RCC 7860 (cell line): ENCODE measurements around the gene MAN1B1.
A peak's percentile ranks its signal among the peaks of the same experiment; 100 is the strongest.

Source experiments
- DNase-seq: peaks from one replicate; pipeline ENCODE4 v3.0.0-alpha.2; 2015; ENCODE audit warnings: low spot score
- FAIRE-seq: peaks from 2 replicates; lab custom pipeline; 2012; peaks lifted over from hg19 to GRCh38; lab: Jason Lieb, UNC

MAN1B1 gene

DNA sequence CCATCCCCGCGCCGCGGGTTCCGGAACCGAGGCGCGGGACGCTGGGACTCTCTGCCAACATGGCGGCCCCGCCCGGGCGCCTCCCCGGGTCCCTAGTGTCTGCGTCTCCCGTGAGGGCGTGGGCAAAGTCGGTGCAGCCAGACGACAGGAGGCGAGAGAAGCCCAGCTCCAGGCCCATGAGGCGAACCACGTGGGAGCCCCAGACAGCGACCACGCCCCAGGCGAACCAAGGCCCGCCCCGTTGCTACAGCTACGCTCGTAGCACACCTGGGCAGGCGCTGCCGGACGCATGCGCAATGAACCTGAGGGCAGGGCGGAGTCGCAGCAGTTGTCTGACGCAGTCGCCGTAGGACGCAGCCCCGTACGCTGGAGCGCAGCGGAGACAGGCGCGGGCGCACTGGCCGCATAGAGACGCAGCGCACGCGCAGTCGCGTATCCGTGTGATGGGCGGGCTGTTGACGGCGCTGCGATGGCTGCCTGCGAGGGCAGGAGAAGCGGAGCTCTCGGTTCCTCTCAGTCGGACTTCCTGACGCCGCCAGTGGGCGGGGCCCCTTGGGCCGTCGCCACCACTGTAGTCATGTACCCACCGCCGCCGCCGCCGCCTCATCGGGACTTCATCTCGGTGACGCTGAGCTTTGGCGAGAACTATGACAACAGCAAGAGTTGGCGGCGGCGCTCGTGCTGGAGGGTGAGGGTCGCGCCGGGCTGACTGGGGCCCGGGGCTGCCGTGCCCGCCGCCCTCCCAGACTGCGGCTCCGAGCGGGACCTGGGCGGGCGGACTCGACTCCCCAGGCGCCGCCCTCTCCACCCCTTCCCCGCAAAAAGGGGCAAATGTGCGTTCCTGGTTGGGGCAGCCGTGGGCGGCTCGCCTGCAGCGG is at the start of gene MAN1B1:
Gene MAN1B1, plus strand, starts transcription at position 455 of the 878 bp plus-strand sequence. Its CDS starts 15 bp downstream, at position 470.
- peak; percentile 100 for DNase-seq
- peak; percentile 84 for FAIRE-seq

DNA sequence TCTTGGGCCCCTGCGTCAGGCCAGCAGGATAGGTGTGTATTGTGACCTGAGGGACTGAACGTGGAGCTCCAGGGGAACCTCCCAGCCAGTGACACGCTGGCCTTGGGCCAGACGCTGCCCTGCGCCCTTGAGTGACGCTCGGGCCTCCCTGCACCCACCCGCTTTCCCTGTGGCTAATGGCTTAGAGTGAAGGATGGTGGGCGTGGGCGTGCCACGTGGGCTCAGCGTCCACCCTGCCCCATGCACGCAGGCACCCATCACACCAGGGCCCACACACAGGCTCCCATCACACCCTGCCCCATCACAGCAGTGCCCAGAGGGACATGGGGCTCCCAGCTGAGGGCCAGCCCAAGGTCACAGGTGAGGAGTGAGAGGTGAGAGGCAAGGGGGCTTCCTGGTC is 49.8 kb upstream of the MAN1B1 start:
- FAIRE-seq (no peak), DNase-seq (no peak)

DNA sequence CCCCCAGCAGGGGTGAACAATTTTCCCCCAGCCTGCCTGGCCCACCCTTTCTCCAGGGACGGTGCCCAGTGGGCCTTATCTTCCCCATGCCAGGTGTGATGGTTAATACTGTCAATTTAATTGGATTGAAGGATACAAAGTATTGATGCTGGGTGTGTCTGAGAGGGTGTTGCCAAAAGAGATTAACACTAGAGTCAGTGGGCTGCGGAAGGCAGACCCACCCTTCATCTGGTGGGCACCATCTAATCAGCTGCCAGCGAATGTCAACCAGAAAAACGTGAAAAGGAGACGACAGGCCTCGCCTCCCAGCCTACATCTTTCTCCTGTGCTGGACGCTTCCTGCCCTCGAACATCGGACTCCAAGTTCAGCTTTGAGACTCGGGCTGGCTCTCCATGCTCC is 49.3 kb upstream of the MAN1B1 start:
- FAIRE-seq: no peak
- DNase-seq: no peak

DNA sequence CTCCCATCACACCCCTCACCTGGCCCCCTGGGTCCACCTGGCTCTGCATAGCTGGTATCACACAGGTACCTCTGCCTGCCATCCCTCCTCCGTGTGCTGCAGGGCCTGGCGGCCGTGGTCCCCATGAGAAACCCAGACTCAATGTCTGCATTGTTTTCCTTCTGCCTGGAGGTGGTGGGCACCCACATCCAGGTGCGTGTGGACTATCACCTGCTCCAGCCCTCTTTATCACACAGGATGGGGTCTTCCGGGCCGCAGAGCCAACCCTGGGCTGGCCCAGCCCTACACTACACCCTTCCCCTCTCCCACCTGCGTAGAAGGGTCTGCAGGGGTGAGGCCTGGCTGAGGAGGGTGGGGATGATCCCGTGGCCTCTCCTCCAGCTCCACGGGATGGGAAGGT is 47.9 kb upstream of the MAN1B1 start:
- FAIRE-seq: no peak
- DNase-seq: no peak

DNA sequence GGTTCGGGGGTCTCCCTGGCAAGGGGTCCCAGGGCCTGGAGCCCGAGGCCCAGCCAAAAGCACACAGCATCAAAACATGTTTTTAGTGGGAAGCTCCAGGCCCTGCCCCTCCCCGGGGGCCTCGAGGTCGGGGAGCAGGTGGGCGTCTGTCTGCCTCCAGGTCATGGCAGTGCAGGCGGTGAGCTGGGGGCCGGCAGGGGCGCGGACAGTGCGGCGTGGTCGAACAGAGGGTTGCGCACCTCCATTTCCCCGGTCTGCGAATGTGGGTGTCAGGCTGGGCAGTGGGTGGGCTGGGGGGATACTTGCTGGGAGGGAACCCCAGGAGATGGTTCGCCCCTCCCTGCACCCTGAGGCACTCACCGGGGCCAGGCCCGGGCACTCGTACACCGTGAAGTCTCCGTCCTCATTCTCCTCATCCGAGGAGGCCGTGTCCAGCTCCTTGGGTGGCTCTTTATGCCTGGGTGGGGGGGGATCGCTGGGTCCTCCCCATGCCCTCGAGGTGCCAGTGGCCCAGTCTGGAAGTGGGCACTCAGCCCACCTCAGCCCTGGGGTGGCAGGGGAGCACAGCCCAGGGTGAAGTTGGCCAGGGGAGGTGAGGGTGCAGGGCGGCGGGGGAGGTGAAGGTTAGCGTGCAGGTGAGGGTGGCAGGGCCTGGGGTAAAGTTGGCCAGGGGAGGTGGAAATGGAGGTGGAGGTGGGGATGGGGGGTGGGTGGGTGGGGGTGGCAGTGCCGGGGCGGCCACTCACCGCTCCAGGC is 47.0 kb upstream of the MAN1B1 start:
- DNase-seq (no peak), FAIRE-seq (no peak)

DNA sequence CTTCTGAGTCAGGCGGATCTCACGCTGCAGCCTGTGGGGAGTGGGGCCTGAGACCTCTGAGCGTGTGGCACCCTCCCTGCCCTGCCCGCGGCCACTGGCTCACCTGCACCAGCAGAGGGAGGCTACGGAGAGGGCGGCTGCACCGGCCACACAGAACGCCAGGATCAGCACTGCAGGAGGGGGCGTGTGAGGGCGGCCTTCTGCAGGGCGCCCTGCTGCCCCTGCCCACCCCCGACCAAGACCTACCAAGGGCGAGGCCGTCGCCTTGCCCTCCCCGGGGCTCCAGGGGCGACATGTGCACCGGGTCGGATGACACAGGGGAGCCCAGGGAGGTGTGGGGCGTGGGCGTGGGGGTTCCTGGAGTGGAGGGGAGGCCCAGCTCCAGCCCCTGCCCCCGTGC is 46.2 kb upstream of the MAN1B1 start:
- DNase-seq (no peak), FAIRE-seq (no peak)

DNA sequence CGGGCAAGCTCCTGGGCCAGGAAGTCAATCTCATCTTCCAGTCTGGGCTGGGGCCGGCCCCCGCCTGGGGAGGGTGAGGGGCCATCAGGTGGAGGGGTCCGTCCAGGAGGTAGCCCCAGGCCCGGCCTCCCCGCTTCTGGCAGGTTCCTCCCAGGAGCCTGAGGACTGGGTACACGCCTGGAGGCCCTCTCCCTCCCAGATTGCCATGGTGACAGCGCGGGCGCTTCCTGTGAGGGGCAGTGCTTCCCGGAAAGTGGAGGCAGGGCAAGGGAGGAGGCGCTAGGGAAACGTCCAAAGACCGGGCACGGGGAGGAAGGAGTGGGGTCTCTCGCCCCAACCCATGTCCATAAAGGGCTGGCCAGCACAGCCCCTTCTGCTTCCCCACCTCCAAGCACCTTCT is 45.7 kb upstream of the MAN1B1 start:
- no peak for FAIRE-seq
- DNase-seq: no peak

DNA sequence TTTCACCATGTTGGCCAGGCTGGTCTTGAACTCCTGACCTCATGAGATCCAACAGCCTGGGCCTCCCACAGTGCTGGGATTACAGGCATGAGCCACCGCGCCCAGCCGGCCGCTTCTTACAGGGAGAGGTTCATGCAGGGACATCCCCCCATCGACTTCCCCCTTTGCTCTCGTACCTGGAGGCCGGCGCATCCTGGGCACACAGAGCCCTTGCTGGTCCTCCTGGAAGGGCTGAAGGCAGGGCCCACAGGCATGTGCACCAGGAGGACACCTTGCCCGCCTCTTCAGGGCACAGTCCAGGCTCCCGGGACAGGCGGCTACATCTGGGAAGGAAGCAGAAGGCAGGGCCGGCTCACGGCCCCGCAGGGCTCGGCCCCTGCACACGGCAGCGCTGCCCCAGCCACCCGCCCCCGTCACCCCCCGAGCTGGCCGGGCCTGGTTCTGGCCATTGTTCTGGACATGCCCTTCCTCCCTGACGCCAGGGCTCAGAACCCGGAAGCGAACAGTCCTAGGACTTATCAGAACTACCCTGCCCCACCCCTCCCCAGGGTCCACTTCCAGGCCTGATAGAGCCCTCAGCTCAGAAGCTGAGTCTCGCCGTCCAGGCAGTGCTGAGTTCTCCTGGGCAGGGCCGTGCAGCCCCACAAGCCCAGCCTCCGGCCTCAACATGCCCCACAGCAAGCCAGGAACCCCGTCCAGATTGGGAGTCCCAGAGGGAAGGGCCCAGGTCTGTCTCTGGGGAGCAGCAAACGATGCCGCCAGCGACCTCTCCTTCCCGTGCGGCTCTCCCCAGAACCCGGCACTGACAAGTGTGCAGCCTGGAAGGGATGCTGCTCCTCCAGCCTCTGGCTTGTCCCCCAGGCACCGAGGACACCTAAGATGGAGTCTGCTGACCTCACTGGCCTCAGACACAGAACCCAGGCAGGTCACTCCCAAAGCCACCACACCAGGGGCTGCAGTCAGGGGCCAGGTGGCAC is 43.7 kb upstream of the MAN1B1 start:
- FAIRE-seq: no peak

DNA sequence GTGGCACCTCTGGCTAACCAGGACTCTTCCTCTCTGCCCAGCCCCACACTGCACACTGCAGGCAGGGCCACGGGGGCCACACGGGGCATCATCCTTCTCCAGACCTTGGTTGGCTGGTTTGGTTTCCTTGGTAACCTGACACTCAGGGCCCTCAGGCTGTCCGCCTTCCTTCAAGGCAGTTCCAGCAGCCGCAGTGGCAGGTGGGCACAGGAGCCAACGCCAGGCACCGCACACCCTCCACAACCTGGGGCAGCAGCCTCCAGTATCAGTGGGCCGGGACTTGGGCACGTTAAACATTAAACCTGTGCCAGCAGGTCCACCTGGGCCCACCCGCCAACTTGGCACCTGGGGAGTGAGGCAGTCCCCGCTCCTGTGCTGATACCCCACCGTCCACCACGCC is 42.7 kb upstream of the MAN1B1 start:
- FAIRE-seq: no peak
- DNase-seq: no peak

More for the DNA sequence above, 43.7 kb upstream of the MAN1B1 start:
- no peak for DNase-seq

DNA sequence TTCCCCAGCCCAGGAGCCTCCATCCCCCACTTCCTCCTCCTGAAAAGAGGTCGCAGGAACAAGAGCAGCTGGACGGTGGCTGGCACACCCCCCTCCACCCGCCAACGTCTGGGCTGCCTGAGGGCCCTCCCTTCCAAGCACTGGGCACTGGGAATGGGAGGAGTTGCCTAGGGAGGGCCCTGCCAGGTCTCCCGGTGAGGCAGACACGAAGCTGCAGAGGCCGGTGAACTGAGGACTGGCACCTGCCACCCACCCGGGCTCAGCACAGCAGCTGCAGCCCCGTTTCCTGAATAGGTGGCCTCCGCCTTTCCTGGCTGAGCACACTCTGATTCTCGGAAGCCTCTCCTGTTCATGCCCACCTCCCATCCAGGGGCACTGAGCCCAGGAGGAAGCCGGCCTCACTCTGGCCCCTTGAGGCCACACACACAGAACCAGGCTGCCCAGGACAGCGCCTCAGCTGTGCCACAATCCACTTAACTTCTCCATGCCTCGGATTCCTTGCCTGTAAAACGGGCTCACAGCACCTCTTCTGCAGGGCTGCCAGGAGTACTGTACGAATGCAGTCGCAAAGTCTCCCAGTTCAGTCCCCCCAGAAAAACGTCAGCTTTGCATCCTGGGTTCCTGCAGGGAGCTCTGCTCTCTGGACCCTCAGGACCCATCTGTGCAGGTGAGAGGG is 42.1 kb upstream of the MAN1B1 start:
- peak; percentile 49 for DNase-seq
- no peak for FAIRE-seq

DNA sequence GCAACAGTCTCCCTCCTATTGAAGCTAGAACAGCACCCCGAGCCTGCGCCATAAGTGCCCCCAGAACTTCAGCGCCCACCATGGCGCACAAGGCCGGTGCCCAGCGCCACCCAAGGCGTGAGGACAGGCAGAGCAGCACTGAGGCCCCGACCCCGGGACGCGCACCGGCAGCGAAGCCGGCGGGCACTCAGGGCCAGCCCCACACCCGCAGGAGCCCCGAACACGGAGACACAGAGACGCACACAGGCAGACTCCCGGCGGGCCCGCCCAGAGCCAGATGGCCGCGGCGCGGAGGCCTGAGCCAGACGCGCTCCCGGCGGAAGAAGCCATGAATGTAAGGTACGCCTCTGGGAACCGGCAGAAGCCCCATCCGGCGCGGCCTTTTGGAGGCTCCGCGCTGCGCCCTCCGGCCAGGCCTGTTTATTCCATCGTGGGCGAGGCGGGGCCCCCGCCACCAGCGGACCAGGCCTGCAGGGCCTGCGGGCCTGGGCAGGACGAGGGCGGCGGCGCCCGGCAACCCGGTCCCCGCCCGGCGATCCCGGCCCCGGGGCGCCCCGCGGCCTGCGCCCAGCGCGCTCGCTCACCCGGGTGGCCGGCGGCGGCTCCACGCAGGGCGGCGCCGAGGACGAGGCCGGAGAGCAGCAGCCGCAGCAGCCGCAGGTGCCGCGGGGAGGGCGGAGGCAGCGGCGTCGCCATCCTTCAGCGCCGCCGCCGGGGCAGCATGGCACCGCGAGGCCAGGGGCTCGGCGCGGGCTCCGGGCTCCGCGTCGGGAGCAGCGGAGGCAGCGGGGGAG is 41.3 kb upstream of the MAN1B1 start:
- FAIRE-seq (no peak), DNase-seq (no peak)

DNA sequence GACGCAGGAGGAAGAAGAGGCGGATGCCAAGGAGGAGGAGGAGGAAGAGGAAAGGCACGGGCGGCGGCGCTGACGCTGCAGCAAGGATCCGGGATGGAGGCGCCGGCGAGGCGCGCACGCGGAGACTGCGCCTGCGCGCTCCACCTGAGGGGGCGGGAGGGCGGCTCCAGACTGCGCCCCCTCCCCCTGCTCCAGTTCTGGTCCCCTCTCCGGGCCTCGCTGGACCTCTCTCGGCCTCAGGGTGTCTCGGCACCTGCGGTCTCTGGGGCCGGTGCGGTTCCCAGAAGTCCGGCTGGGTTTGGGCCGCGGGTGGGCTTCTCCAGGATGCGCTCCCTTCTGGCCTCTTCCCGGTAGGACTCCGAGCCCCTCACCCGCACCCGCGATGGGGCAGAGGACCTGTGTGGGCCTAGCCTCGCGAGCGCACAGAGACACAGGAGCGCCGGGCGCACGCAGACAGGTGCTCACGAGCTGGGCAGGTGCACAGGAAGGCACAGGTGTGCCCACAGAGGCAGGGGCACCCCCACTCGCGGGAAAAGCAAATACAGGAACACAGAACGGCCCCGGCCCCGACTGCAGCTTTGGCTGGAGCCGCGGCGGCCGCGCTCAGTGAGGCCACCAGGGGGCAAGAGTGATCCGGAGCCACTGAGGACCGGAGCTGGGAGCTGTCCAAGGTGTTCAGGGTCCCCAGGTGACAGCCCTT is 40.5 kb upstream of the MAN1B1 start, which contains the start of gene NPDC1:
Gene NPDC1, minus strand, starts transcription at position 90 of the 700 bp plus-strand sequence. CDS start 188 bp downstream, outside the sequence.
- DNase-seq: peak; percentile 62
- no peak for FAIRE-seq

DNA sequence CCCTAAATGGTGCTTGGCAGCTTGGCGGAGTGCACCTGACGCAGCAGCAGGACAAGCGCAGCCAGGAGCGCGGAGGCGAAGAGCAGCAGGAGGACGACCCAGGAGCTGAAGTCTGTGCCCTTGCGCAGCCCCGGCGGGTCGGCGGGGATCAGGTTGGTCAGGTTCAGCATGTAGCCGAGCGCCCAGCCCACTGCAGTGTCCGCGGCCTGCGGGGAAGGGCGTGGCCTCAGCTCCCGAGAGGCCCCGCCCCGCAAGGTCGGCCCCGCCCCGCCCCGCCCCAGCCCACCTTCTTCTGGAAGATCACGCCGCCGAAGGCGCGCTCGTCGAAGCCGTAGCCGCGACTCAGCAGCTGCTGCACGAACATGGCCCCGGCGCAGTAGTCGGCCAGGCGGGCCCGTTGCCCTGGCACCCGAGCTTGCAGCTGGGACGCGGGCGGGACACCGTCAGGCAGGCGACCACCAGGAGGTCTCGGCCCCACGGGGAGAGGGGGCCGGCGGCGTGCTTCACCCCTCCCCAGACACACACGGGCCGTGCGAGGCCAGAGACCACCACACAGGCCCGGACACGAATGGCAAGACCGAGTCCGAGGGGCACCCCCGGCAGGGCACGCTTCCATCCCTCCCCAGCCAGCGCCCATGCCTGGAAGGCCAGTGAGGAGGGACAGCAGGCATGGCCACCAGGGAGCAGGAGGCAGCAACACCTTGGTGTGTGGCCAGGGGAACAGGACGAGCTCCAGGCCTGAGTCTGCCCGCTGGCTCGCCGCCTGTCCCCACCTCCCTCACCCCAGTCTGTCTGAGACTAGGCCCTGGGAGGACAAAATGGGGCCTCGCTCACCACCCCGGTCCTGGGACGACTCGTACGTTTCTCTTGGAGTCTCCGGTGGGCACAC is 37.9 kb upstream of the MAN1B1 start:
- no peak for FAIRE-seq
- no peak for DNase-seq

DNA sequence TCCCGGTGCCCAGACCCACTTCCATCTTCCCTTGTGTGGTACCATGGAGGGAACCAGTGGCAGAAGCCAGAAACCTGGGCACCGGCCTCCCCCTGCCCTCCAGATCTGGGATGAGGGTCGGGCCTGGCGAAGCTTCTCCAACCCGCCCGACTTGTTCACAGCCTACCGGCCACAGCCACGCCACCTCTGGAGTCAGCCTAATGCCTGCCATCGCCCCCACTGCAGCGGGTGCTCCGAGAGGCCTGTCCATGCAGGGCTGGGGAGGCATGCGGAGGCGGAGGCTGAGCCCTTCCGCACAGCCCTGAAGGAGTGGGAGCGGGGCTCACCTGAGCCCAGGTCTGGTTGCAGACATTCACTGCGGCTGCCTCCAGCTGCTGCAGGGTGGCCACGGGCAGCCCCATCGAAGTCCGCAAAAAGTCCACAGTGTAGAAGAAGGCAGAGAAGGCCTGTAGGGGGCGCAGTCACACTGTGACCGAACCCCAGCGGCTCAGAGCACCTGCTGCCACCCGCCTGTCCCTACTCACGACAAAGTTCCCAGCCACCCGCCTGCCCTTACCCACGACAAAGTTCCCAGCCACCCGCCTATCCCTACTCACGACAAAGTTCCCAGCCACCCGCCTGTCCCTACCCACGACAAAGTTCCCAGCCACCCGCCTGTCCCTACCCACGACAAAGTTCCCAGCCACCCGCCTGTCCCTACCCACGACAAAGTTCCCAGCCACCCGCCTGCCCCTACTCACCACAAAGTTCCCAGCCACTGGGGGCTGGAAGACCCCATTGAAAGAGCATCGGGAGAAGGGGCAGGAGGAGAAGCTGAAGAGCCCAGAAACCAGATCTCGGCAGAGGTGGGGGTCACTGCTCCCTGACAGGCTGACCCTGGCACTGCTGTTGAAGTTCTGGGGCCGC is 37.0 kb upstream of the MAN1B1 start:
- FAIRE-seq (no peak), DNase-seq (no peak)

DNA sequence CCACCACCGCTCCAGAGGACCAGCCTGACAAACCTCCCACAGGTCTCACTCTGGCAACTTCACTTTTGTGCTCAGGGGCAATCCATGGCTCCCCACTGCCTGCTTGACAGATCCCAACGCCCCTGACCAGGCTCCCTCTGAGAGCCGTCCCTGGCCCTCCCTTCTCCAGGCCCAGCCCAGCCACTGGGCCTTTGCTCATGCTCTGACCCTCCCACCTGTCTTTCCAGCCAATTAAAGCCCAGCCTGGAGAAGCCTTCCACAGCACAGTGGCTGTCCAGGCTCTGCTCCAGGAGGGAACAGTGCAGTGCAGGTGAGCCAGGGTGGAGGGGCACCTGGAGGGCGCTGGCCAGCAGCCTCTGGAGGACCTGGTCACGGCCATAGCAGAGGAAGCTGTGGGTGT is 36.2 kb upstream of the MAN1B1 start:
- FAIRE-seq (no peak), DNase-seq (no peak)

DNA sequence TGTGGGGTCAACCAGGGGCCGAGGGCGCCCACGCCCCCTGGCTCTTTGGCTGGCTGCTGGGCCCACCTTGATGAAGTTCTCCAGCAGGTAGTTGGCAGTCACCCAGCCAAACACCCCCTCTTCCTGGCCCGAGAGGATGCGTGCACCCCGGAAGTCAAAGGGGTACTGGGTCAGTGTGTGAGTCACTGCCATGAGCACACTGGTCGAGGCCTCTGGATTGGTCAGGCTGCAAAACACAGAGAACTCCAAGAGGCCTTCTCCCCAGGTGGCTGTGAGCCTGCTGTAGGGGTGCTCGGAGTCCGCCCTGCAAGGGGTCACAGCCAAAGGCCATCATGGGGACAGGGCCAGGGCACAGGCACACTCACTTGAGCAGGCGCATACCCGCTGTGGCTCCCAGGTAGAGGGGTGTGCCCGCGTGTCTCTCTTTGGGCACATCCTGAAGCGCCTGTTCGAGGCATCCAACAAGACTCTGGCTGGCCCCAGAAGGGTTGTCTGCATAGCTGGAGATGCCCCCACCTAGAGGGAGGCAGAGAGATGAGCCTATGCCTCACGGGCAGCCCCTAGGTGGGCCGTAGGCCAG is 35.5 kb upstream of the MAN1B1 start:
- no peak for FAIRE-seq

More for the DNA sequence above, 35.5 kb upstream of the MAN1B1 start:
- no peak for DNase-seq
